HG03135 (cell line): ENCODE data around the gene TTC34.
"Not testable (repeated sequence)": the region's sequence is repeated elsewhere in the genome, so short reads cannot be mapped to it uniquely, and the experiment has no call there.

ENCODE experiments used
- ATAC-seq: cut with Tn5 transposase; IDR thresholded peaks from one replicate; pipeline ENCODE4 v1.9.1; 2021; ENCODE audit warnings: mild to moderate bottlenecking, moderate library complexity; ENCODE audit not compliant: unreplicated experiment

Gene TTC34

GRCh38 chr1:2800664-2801045 is 838 bp downstream of the TTC34 start:
- no peak for ATAC-seq

GRCh38 chr1:2799811-2800663 is 1.5 kb downstream of the TTC34 start:
- no peak for ATAC-seq

GRCh38 chr1:2798958-2799357 is 2.5 kb downstream of the TTC34 start:
- not testable (repeated sequence) for ATAC-seq

GRCh38 chr1:2797741-2798016 is 3.8 kb downstream of the TTC34 start:
- no peak for ATAC-seq

- ATAC-seq, result no peak
Observed at GRCh38 chr1:2796890-2797740, 4.4 kb downstream of the TTC34 start.

- ATAC-seq, result no peak
Observed at GRCh38 chr1:2795926-2796325, 5.6 kb downstream of the TTC34 start.

GRCh38 chr1:2791027-2791760 is 10.3 kb downstream of the TTC34 start:
- ATAC-seq, result no peak

GRCh38 chr1:2789986-2790581 is 11.4 kb downstream of the TTC34 start:
- no peak for ATAC-seq

GRCh38 chr1:2789164-2789985 is 12.1 kb downstream of the TTC34 start:
- no peak for ATAC-seq

- no peak for ATAC-seq
Observed at GRCh38 chr1:2788506-2789163, 12.9 kb downstream of the TTC34 start.

GRCh38 chr1:2787163-2787911 is 14.2 kb downstream of the TTC34 start:
- ATAC-seq, result no peak

- ATAC-seq, result no peak
Observed at GRCh38 chr1:2786329-2787162, 14.9 kb downstream of the TTC34 start.

- no peak for ATAC-seq
Observed at GRCh38 chr1:2785631-2786328, 15.7 kb downstream of the TTC34 start.

GRCh38 chr1:2784854-2785630 is 16.5 kb downstream of the TTC34 start:
- no peak for ATAC-seq

GRCh38 chr1:2783435-2784397 is 17.8 kb downstream of the TTC34 start:
- ATAC-seq, result no peak

GRCh38 chr1:2783069-2783434 is 18.4 kb downstream of the TTC34 start:
- ATAC-seq, result no peak
